ENCODE results near the gene RNF38. TPM values are rescaled to one million over a fixed set of nuclear protein-coding genes. Genes with fewer than 3 reads are reported as not detected.
A peak's percentile ranks its signal among the peaks of the same experiment; 100 is the strongest.

The RNF38 gene
- total and polyA plus RNA-seq, 9 of the 15 experiments (the other 6 are each of a cell fraction or from before 2014, with no cell fraction given): 1.6 to 9.8 (median 4.5) TPM

DNA sequence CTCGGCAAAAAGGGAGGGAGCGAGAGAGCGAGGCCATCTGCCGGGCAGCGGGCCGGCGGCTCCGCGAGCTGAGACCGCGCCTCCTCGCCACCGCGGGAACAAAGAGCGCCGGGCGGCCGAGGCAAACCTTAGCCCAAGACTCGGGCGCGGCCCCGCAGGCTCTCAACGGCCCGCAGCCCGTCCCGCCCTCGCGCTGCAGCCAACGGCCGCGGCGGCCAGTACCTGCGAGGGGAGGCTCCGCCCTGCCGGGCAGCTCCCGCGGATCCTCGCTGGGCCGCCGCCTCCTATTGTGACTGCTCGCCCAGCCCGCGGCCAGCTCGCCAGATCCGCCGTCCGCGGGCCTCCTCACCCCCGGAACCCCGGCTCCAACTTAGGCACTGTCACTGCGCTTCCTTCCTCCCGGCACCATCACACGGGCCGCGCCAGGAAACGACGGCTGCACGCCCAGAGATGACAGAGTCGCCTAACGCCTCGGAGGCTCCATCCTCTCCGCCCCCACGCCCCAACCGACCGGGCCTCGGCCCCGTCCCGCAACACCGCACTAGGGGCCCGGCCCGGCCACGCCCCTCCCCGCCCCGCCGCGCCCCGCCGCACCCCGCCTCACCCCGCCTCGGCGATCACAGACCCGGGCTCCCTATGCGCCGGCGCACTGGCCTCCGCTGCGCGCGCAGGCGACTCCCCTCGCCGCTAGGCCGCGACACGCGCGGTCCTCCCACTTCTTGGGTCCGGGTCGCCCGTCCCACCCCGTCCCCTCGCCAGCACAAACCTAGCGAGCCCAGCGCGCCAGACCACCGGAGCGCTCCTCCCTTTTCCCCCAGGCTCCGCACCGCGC lies 479 bp upstream of the RNF38 start (continued):
- no peak for TF ChIP-seq ZNF253 (CRISPR knock-in tag; conservative IDR thresholded peaks at IDR 0.05)
- 0 out of 2 replicates have a peak, but pooled peaks have one; percentile 22 for TF ChIP-seq ZKSCAN1 (IDR thresholded peaks at IDR 0.05; ENCODE audit: low read depth, low read length)
- TF ChIP-seq KDM5B (IDR thresholded peaks at IDR 0.05; ENCODE audit: insufficient replicate concordance, low read depth, low read length): peak; percentile 43
- TF ChIP-seq XRCC5 (IDR thresholded peaks at IDR 0.05; ENCODE audit: low read depth, low read length): peak; percentile 42; the same call in 1 of the 2 replicates
- TF ChIP-seq ZNF584 (CRISPR knock-in tag; IDR thresholded peaks at IDR 0.05; ENCODE audit: low read depth): no peak
- peak; percentile 92 for TF ChIP-seq CTBP1 (IDR thresholded peaks at IDR 0.05; ENCODE audit: borderline replicate concordance)
- no peak for TF ChIP-seq MXI1 (IDR thresholded peaks at IDR 0.05; ENCODE audit: low read depth, low read length)
- TF ChIP-seq NR4A1 (CRISPR knock-in tag; IDR thresholded peaks at IDR 0.05): no peak
- no peak for TF ChIP-seq NR4A1 (tag; IDR thresholded peaks at IDR 0.05)
- TF ChIP-seq, protein P1, sequence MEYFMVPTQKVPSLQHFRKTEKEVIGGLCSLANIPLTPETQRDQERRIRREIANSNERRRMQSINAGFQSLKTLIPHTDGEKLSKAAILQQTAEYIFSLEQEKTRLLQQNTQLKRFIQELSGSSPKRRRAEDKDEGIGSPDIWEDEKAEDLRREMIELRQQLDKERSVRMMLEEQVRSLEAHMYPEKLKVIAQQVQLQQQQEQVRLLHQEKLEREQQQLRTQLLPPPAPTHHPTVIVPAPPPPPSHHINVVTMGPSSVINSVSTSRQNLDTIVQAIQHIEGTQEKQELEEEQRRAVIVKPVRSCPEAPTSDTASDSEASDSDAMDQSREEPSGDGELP (CRISPR knock-in tag; IDR thresholded peaks at IDR 0.05; ENCODE audit: borderline replicate concordance): peak; percentile 40; the same call in 1 of the 2 replicates
- TF ChIP-seq, protein P2, sequence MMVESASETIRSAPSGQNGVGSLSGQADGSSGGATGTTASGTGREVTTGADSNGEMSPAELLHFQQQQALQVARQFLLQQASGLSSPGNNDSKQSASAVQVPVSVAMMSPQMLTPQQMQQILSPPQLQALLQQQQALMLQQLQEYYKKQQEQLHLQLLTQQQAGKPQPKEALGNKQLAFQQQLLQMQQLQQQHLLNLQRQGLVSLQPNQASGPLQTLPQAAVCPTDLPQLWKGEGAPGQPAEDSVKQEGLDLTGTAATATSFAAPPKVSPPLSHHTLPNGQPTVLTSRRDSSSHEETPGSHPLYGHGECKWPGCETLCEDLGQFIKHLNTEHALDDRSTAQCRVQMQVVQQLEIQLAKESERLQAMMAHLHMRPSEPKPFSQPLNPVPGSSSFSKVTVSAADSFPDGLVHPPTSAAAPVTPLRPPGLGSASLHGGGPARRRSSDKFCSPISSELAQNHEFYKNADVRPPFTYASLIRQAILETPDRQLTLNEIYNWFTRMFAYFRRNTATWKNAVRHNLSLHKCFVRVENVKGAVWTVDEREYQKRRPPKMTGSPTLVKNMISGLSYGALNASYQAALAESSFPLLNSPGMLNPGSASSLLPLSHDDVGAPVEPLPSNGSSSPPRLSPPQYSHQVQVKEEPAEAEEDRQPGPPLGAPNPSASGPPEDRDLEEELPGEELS (CRISPR knock-in tag; IDR thresholded peaks at IDR 0.05; ENCODE audit: borderline replicate concordance): 0 out of 2 replicates have a peak, but pooled peaks have one; percentile 56
- TF ChIP-seq, protein P3, sequence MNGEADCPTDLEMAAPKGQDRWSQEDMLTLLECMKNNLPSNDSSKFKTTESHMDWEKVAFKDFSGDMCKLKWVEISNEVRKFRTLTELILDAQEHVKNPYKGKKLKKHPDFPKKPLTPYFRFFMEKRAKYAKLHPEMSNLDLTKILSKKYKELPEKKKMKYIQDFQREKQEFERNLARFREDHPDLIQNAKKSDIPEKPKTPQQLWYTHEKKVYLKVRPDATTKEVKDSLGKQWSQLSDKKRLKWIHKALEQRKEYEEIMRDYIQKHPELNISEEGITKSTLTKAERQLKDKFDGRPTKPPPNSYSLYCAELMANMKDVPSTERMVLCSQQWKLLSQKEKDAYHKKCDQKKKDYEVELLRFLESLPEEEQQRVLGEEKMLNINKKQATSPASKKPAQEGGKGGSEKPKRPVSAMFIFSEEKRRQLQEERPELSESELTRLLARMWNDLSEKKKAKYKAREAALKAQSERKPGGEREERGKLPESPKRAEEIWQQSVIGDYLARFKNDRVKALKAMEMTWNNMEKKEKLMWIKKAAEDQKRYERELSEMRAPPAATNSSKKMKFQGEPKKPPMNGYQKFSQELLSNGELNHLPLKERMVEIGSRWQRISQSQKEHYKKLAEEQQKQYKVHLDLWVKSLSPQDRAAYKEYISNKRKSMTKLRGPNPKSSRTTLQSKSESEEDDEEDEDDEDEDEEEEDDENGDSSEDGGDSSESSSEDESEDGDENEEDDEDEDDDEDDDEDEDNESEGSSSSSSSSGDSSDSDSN (IDR thresholded peaks at IDR 0.05; ENCODE audit: borderline replicate concordance in 1 of 2, low read depth in 2 of 2, low read length in 2 of 2): peak; percentile 56 to 80; a peak in 3 of 4 replicates
- TF ChIP-seq RB1 (IDR thresholded peaks at IDR 0.05; ENCODE audit: low read depth): peak; percentile 72; the same call in 1 of the 2 replicates
- TF ChIP-seq, protein P4, sequence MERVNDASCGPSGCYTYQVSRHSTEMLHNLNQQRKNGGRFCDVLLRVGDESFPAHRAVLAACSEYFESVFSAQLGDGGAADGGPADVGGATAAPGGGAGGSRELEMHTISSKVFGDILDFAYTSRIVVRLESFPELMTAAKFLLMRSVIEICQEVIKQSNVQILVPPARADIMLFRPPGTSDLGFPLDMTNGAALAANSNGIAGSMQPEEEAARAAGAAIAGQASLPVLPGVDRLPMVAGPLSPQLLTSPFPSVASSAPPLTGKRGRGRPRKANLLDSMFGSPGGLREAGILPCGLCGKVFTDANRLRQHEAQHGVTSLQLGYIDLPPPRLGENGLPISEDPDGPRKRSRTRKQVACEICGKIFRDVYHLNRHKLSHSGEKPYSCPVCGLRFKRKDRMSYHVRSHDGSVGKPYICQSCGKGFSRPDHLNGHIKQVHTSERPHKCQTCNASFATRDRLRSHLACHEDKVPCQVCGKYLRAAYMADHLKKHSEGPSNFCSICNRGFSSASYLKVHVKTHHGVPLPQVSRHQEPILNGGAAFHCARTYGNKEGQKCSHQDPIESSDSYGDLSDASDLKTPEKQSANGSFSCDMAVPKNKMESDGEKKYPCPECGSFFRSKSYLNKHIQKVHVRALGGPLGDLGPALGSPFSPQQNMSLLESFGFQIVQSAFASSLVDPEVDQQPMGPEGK (CRISPR knock-in tag; IDR thresholded peaks at IDR 0.05; ENCODE audit: borderline replicate concordance): no peak
- TF ChIP-seq ZNF140 (CRISPR knock-in tag; IDR thresholded peaks at IDR 0.05): no peak
- no peak for TF ChIP-seq SP1 (CRISPR knock-in tag; IDR thresholded peaks at IDR 0.05)
- no peak for TF ChIP-seq KAT2B (IDR thresholded peaks at IDR 0.05; ENCODE audit: low read depth, low read length)
- TF ChIP-seq HOXB6 (CRISPR knock-in tag; IDR thresholded peaks at IDR 0.05; ENCODE audit: borderline replicate concordance): no peak
- no peak for TF ChIP-seq ZNF134 (CRISPR knock-in tag; conservative IDR thresholded peaks at IDR 0.05)
- TF ChIP-seq TEAD1 (CRISPR knock-in tag; IDR thresholded peaks at IDR 0.05): no peak

Measured in K562 (cell line).